NCI-H1048 (cell line): ENCODE measurements around the gene SGTA.

Source experiments
- DNase-seq: peaks from one replicate; lab custom pipeline; 2025; lab: John Stamatoyannopoulos, UW

Gene SGTA

DNA sequence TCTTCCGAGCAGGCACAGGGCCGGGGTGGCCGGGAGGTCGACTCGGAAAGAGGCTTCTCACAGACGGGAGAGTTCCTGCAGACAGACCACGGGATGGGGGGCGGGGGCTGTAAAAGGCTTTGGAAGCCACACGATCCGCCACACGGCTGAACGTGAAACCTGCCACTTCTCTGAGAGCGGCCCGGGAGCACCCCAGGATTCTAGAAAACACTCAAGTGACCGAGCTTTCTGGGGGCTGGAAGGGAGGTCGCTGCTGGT is 27.7 kb downstream of the SGTA start:
- no peak for DNase-seq

DNA sequence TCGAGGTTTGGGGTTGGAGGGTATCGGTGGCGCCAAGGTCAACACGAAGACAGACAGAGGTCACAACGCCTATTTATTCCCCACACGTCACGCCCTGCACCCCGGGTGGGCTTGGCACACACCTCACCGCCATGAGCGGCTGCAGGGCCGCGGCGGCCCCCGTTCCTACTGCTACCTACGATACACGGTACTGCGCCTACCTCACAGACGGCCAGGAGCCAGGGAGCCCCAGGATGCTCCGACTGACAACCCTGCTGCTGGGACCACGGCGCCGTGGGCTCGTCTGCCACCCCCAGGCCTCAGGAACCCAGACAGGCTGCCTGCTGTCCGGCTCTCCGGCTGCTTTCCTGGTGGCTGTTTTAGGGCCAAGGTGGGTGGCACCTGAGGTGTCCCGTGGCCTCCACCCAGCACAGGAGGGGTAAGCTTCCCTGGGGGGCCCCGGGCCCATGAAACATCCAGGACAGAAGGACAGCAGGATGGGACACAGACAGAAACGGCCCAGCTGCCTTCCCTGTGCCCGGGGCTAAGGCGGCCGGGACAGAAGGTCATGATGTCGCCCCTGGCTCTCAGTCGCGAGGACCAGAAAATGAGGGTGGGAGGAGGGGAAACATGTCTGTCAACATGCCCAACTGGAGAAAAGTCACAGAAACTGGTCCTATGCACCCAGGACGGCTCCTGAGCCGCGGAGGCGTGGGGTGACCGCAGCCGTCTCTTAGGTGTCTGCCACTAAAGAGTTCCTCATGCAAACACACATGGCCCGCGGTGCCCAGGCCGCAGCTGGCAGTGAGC is 28.2 kb downstream of the SGTA start:
- no peak for DNase-seq

DNA sequence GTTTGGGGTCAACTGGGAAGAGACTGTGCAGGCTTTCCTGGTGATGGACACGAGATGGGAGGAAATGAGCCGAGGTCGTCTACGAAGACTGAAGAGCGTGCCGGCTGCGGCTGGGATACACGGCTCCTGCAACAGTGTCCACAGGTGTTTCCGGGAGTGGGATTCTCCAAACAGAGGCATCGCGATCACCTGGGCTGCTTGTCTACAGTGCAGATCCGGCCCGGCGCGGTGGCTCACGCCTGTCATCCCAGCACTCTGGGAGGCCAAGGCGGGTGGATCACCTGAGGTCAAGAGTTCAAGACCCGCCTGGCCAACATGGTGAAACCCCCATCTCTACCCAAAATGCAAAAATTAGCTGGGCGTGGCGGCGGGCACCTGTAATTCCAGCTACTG is 31.6 kb downstream of the SGTA start:
- DNase-seq, result no peak

DNA sequence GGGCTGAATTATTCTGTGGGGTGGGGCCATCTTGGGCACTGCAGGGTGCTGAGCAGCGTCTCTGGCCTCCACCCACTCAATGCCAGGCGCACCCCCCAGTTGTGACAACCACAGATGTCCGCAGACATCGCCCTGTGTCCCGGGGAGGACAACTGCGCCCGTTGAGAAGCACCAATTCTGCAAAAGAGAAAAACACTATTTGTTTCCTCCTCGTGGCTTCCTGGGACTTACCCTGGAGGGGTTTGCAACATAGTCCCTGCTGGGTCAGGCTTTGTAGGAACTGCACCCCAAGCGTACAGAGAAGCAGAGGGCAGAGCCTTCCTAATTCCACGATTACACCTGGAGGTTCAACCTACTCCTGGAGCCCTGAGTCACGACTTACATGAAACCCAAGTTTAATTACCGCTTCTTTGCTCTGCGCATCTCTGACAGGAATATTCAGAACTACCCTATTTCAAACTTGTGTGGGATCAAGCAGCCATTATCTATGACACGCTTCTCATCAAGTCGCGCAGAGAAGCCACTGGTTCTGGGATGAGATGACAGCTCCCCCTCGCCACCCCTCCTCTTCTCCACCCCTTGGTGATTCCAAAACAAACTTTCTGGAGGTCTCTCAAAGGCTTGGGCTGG is 32.1 kb downstream of the SGTA start:
- DNase-seq, result no peak

DNA sequence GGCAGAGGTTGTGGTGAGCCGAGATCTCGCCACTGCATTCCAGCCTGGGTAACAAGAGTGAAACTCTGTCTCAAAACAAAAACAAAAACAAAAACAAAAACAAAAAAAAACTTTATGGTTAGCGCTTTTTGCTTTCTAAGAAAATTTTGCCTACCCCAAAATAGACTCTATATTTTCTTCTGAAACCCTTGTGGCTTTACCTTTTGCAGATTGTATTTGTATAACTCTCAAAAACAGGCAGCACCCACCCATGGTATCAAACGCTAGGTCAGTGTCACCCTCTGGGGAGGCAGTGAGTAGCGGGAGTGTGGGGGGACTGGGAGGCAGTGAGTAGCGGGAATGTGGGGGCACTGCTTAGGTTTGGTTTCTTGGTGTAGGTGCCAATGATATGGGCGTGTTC is 35.7 kb downstream of the SGTA start:
- no peak for DNase-seq

DNA sequence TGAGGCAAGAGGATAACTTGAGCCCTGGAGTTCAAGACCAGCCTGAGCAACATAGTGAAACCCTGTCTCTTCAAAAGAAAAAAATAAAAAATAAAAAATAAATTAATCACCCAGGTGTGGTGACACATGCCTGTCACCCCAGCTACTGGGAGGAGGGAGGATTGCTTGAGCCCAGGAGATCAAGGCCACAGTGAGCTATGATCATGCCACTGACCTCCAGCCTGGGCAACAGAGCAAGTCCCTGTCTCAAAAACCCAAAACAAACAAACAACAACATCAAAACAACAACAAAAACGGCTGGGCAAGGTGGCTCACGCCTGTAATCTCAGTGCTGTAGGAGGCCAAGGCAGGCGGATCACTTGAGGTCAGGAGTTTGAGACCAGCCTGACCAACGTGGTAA is 39.0 kb downstream of the SGTA start:
- DNase-seq, result no peak

DNA sequence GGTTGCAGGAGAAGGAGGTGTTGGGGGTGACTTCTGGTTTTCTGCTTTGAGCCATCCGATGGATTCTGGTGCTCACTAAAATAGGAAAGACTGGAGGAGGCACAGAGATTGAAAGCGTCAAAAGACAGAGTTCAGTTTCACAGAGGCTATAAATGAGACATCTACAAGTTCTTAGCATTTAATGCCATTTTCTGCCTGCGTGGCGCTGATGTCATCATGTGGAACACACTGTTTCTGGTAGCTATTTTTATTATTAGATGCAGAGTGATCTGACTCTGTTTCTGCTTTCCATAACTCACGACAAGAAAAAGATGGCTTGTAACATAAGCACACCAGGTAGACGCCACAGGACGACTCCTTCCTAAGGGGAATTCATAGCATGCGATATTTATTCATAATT is 40.0 kb downstream of the SGTA start:
- no peak for DNase-seq

DNA sequence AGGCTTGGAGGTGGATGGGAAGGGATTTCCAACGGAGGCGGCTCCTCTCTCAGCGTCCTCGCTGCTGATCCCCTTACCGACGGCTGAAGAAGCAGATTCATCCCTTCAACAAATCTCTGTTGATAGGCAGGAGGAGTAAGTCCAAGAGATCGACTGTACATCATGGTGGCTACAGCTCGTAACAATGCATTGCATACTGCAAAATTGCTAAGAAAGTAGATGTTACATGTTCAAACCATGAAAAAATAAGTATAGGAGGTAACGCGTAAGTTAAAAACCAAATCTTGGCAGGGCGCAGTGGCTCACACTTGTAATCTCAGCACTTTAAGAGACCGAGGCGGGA is 42.8 kb downstream of the SGTA start:
- DNase-seq, result no peak

DNA sequence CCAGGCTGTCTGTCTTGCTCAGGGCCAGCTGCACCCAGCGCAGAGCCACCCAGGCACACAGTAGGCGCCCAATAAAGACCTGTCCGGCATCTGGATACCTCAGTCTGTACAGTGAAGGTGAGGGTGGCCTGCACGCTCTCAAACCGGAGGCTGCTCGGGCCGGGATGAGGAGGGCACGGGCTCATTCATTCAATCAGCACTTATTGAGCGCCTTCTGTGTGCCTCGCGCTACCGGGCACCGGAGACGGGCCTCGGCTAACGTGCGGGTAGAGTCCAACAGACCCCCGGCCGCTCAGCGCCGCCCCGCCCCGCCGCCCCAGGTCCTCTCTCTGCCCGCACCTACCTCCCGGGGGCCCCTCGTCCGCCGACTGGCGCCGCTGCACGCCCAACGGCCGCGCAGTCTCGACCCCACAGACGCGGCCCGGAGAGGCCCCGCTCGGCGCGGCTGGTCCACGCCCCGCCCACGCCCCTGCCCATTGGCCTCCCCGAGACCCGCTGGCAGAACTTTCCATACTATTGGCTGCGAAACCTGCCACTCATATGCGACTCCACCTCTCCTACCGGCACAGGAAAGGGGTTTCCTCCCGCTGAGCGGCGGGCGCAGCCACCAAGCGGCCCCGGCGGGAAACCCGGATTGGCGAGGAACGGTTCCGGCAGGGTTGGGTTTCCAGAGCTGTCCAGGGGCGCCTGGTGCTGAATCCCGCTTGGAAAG is 43.3 kb downstream of the SGTA start, which contains the start of gene SLC39A3:
Gene SLC39A3, minus strand, starts transcription at position 416 of the 712 bp plus-strand sequence. CDS start 2,760 bp downstream, outside the sequence.
- DNase-seq, result peak; percentile 86

DNA sequence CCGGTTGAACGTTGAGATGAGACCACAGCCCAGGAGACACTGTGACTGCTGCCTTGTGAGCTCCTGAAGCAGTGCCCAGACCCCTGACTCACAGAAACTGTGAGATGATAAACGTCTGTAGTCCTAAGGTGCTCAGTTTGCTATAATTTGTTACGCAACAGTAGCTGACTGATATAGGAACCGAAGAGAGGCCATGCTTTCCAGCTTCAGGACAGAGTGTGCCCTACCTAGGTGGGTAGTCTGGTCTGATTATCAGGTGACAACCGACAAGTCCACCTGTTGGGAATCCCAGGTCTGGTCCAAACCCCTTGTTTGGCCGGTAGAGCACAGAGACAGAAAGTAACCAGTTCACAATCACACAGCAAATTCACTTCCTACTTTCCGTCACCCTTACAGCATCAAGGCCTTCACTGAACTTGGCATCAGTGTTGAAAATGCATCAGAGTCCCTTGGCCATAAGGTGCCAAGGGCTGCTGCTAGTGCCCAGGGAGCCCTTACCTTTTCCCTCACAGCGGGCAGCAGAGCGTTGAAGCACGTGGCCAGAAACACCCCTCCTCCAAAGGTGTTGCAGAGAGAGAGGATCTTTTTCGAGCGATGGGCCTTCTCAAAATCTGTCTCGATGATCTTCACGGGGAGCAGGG is 46.4 kb downstream of the SGTA start:
- no peak for DNase-seq

DNA sequence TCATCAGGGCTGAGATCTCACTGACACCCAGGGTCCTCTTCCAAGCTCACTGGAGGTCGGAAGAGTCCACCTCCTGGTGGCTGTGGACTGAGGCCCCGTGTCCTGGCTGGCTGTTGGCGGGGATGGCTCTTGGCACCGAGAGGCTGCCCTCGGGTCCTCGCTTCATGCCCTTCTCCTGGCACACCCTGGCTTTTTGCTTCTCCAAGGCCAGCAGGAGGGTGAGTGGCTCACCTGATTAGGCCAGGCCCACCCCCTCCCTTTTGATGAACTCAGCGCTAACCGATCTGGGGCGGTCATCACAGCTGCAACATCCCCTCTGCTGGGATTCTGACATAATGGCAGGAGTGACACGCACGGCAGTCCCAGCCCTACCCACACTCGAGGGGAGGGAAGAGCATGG is 47.7 kb downstream of the SGTA start:
- no peak for DNase-seq

DNA sequence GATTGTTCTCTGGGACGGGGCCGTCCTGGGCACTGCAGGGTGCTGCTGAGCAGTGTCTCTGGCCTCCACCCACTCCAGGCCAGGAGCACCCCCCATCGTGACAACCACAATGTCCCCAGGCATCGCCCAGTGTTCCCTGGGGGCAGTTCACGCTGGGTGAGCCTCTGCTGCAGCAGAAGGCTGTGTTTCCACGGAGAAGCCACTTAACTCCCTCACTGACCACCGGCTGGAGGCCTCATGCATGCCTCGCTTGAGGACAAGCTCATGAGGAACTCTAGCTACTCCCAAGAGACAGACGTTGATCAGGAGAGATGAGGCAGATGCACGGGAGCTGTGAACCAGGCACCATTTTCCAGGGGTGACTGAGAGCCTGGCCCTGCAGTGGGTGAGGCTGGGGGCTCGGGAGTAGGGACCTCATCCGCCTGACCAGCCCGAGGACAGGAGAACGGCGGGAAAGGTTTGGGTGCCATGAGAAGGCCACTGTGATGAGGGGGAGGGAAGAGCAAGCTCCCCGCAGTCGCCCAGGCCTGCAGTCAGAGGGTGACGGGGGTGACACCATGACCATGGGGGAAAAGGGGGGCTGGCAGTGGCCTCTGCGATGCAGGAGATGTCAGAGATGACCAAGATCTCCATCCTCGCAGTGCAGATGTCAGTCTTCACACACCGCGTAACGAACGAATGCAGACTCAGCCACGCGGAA is 48.3 kb downstream of the SGTA start:
- DNase-seq, result no peak

DNA sequence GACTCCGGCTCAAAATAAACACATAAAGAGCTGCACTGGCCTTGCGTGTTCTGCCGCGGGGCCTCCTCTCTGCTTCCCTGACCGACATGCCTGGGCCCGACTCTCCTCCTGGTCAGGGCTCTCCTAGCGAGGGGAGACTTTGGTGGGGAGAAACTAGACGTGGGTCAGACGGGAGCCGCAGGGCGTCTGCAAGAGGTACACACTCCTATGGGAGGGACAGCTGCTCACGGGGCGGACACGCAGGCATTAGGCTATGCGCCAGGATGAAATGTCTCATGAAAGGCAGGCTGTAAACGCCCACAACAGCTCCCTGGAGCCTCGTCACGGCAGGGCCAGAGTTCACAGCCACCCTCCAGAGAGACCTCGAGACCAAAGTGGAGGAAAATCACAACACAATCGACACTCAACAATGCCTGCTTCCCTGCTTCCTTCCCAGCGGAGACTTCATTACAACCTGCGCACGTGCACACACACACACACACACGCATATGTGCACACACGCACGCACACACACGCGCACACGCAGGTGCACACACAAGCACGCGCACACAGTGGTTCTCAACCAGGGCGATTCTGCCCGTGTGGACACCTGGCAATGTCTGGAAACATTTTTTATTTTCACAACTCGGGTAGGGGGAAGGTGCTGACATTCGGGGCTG is 49.0 kb downstream of the SGTA start:
- no peak for DNase-seq

DNA sequence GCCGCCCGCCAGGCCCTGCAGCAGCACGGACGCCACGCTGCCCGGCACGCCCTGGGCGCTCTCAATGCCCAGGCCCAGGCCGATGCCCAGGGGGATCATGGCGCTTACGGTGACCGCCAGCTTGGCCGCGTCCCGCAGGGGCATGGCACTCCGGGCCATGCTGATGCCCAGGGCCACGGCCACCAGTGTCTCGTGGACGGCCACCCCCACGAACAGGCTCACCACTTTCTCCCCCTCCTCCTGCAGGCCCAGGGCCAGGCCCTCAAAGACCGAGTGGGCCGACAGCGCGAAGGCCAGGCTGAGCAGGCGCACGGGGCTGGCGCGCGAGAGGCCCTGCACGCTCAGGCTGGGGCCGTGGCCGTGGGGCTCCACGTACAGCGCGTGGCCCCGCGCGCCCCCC is 50.2 kb downstream of the SGTA start:
- DNase-seq, result no peak

DNA sequence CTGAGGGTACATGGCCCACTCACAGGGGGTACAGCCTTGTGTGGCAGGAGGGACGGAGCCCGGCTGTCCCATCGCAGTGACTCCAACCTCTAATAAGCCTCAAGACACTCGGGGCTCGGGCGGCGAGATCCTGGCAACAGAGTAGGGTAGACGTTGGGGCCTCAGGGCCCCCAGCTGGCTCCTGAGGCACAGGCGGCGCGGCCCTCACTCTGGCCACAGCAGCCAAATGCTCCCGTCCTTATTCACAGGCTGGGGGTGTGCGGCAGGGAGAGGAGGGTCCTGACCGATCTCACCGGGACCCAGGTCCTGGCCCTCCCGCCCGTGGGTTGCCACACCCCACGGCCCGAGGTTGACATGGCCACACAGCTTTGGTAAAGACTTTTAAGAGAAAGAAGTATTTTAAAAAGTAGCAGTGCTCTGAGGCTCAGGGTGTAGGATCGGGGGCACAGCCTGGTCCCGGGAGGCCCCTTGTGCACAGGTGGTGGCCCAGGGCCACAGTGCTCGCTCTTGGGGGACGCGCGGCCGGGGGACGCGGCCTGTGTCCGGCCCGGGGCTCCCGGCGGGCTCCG is 50.8 kb downstream of the SGTA start:
- no peak for DNase-seq

DNA sequence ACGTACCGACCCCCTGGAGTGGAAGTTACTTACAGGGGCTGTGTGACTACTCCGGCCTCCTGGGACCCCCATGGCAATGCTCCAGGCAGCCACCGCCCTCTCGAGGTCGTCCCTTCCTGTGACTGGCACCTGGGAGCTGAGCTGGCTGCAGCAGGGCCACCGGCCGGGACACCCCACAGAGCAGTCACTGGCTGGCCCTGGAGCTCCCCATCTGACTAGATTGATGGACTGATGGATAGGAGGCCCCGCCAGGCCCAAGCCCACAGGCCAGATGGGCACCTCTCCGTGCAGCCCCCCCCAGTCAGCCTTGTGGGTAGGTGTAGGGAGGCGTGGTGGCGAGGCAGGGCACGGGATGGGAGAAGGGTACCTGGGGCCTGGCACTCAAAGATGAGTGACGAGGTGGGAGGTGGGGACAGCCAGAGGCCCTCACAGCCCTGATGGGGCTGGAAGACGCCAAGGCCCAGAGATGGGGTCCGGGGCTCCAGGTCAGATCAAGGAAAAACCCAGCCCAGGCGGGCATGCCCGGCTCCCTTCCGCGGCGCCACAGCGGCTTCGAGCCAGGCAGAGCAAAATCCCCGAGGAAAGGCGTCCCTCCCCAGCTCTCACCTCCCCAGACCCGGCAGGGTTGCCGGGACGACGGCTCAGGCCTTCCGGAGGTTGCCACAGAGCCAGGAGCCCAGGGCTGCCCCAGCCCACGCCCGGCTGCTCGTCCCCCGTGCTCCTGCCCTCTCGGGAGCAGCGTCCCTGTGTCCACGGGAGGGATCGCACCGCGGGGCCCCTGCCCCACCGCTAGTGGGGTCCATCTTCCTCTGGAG is 51.7 kb downstream of the SGTA start:
- DNase-seq, result no peak

DNA sequence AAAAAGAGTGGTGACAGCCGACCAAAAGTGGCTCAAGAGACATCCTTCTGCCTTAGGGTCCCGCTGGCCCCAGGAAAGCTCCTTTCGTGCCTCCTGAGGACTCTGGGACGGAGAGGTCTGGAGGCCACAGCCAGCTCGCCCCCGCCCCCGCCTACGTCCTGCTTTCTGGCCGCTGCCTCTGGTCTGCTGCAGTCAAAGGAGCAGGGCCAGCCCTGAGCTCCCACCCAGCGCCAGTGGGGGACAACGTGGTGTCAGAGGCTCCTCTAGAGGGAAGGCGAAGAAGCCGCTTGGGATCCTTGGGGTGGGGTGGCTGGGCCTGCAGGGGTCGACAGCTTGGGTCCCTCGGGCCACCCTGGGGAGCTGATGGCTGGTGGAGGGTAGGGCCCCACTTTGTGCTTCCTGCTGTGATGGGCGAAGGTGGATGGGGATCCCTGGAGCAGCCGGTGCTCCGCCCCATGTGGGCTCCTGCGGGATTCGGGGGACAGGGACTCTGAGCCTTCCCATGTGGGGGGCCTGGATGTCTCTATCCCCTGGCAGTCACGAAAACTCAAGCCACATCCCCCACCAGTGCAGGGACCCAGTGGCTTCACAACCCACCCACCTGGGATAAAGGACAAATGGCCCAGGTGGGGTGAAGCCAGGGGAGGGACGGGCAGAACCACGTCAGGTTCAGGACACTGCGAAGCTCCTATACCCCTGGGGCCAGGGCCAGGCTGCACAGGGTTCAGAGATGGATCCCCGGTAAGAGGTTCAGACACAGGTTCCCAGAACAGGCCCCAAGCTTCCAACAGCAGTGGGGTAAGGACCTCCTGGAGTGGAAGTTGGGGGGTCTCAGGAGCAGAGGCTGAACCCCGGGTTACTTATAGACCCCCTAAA is 52.9 kb downstream of the SGTA start:
- DNase-seq, result no peak

DNA sequence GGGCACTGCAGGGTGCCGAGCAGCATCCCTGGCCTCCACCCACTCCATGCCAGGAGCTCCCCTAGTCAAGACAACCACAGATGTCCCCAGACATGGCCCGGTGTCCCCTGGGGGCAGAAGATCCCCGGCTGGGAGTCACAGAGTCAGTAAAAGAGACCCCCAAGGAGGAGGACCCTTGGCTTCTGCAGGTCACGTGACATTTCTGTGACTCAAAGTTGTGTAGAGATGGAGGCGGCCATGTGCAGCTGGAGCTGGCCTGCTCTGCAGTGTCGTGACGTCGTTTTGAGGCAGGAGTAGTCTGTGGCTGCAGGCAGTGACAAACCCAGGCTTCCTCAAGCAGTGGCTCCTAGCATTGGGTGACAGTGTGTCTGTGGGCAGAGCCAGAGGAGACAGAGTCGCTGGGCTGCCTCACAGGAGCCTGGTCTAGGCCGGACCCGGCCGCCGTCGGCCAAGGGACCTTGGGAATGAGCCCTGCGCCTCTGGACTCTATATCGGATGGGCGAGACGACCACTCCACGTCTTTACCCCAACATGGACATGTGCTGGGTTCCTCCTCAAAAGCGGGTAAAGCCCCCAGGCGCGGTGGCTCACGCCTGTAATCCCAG is 54.2 kb downstream of the SGTA start:
- DNase-seq, result no peak

DNA sequence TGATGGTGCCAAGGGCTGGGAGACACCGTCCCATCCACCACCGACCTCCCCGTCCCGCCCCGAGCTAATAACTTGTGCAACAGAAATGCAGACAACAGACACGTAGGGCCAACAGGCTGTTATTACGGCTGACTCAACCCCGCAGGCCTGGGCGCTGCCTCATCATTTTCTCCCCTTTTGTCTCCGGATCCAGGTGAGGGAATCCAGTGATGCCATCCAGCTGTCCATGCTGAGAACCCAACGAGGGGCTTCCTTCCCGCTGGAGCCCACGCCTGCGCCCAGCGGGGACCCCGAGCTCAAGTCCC is 55.5 kb downstream of the SGTA start:
- DNase-seq, result no peak
